ENCODE measurements around the gene FAM174A.

The FAM174A gene

DNA sequence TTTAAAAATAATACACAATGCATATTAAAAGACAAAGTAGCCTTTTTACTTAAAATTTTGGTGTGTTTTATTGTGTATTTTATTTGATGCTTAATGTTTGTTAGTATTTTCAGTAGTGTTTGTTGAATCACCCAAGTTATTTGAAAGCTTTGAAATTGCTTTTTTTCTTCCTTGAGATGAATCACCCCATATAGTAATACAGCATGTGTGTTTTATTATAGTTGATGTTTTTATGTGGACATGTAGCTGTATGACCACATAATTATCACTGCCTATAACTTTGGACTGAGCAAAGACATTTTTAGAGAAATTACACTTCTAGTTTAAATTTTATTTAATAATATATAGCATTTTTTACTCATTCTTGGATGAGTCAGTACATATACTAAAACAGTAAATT, 18.0 kb downstream of the FAM174A start:
- intact Hi-C loops (cut with DNase I; ENCODE audit: low total_unique reads), result no loop called here
- no peaks in the 10 kb centered on the region for H3K4me1 ChIP-seq
- H3K9me3 ChIP-seq, result no peaks in the 10 kb centered on the region
- no peak overlapping the region for H3K4me3 ChIP-seq
- no peaks in the 10 kb centered on the region for H3K36me3 ChIP-seq
- TF ChIP-seq CTCF (IDR thresholded peaks at IDR 0.05), result no peak
- H3K27me3 ChIP-seq, result no peaks in the 10 kb centered on the region
- no peak overlapping the region for H3K27ac ChIP-seq
- DNase-seq, result no peak

- Histone ChIP-seq H3K36me3 (peaks cover 0 to 14% (median 9%) of the 10 kb centered on the region in 3 donors), H3K9me3 (no peaks in the 10 kb centered on the region), H3K4me3 (no peak overlapping the region), H3K27ac (no peak overlapping the region), H3K27me3 (no peaks in the 10 kb centered on the region), H3K4me1 (peaks cover 0 to 6% (median 0%) of the 10 kb centered on the region in 4 donors)
- no peak for DNase-seq
- TF ChIP-seq CTCF (IDR thresholded peaks at IDR 0.05), result no peak
- intact Hi-C loops (cut with DNase I; ENCODE audit: low total_unique reads), result no loop called here
These were observed 25.7 kb downstream of the FAM174A start for GRCh38 chr5:100560860-100561259.

DNA sequence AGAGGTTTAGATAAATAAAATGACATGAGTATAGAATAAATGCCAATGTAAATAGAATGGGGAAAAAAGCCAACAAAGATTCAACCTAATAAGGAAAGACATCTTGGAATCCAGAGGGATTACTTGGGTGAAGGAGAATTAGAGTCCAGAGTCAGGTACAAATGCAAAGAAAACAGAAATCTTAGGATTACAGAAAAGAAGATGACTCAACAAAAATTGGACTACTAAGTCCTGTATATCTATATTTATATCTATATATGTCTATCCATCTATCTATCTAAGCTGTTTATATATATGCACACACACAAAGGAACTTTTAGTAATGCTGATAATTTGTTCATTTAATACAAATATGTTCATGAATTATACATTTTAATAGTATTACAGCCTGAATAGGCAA, 27.6 kb downstream of the FAM174A start:
- no peaks in the 10 kb centered on the region for H3K9me3 ChIP-seq
- peaks cover 0 to 14% (median 9%) of the 10 kb centered on the region in 3 donors for H3K36me3 ChIP-seq
- no peaks in the 10 kb centered on the region for H3K27me3 ChIP-seq
- no peak for TF ChIP-seq CTCF (IDR thresholded peaks at IDR 0.05)
- intact Hi-C loops (cut with DNase I; ENCODE audit: low total_unique reads), result no loop called here
- no peak overlapping the region for H3K4me3 ChIP-seq
- H3K4me1 ChIP-seq, result peaks cover 0 to 6% (median 0%) of the 10 kb centered on the region in 4 donors
- no peak overlapping the region for H3K27ac ChIP-seq
- no peak for DNase-seq

- intact Hi-C loops (cut with DNase I; ENCODE audit: low total_unique reads), result no loop called here
- no peak for DNase-seq
- no peak for TF ChIP-seq CTCF (IDR thresholded peaks at IDR 0.05)
These were observed 31.4 kb downstream of the FAM174A start for GRCh38 chr5:100566382-100567141.

DNA sequence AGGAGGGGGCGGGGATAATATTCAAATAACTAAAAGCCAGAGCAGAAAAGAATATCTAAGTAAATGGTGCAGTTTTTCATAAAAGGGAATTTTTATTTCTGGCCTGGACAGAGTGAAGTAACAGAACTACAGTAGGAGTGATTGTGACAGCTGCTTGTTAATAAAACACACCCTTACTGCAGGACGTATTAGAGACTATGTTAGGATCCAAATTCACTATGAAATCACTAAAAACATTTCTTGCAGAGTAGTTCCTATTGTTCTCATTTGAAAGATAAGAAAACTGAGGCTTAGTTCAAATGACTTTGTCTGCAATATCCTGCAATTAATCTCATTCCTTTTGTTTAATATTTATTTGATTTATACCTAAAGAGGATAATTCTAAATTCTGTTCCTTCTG, 39.5 kb downstream of the FAM174A start:
- H3K4me3 ChIP-seq, result no peak overlapping the region
- no peak overlapping the region for H3K27ac ChIP-seq
- TF ChIP-seq CTCF (IDR thresholded peaks at IDR 0.05), result no peak
- no peaks in the 10 kb centered on the region for H3K9me3 ChIP-seq
- intact Hi-C loops (cut with DNase I; ENCODE audit: low total_unique reads), result no loop called here
- peaks cover 0 to 8% (median 3%) of the 10 kb centered on the region in 4 donors for H3K4me1 ChIP-seq
- H3K36me3 ChIP-seq, result no peaks in the 10 kb centered on the region
- H3K27me3 ChIP-seq, result no peaks in the 10 kb centered on the region
- no peak for DNase-seq

More at GRCh38 chr5:100566382-100567141, 31.4 kb downstream of the FAM174A start:
- Histone ChIP-seq H3K4me1 (peaks cover 0 to 6% (median 0%) of the 10 kb centered on the region in 4 donors), H3K27ac (no peak overlapping the region), H3K9me3 (no peaks in the 10 kb centered on the region), H3K4me3 (no peak overlapping the region), H3K27me3 (no peaks in the 10 kb centered on the region), H3K36me3 (peaks cover 0 to 14% (median 9%) of the 10 kb centered on the region in 3 donors)
